Measurements from ENCODE around the gene ZCCHC24.

DNA sequence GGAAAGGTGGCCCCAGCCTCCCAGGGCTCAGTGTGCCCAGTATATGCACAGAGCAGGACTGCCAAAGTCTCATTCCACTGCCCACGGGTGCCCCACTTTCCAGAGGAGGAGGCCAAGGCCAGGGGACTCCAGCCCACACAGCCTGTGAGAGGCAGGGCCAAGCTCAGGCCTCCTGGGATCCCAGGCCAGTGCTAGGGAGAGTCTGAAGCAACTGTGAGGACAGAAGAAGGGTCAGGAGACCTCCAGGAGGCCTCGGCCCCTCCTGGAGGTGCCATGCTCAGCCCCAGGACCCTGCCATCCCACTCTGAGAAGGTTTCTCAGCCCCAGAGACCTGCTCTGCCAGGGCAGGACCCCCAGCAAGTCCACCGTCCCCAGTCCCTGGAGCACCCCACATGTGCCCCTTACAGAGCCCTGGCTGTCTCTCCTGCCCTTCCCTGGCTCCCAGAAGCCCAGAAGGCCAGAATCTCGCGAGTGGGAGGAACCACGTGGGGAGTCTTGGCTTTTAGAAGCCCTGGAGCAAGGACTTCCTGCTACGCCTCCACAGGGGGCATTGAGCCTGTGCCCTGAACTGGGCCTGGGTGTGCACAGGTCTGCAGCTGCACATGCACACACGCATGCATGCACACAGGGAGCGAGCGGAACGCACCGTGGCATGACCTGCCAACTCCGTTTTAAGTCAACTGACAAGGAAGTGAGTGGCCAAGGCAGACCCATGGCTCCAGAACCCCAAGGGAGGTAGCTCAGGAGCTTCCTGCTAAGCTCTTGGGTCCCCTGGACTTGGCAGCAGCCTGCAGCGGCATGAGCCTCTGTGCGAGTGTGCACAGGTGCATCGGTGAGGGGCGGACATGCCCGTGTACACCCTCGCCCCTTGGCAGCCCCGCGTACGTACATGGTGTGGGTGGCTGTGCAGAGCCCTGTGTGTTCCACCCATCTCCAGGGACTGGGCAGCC, 33.6 kb downstream of the ZCCHC24 start:
- TF ChIP-seq EZH2phosphoT487 (IDR thresholded peaks at IDR 0.05; ENCODE audit: borderline replicate concordance, low read depth, low read length) (no peak), CTCF (conservative IDR thresholded peaks at IDR 0.05; ENCODE audit: low read length) (no peak)

Measured in OCI-LY7 (cell line).